CMK (cell line): Measurements from ENCODE around the gene PRSS33.

Source experiments
- DNase-seq: peaks from one replicate; pipeline ENCODE4 v3.0.0-alpha.2; 2010; ENCODE audit warnings: low read depth

Gene PRSS33

DNA sequence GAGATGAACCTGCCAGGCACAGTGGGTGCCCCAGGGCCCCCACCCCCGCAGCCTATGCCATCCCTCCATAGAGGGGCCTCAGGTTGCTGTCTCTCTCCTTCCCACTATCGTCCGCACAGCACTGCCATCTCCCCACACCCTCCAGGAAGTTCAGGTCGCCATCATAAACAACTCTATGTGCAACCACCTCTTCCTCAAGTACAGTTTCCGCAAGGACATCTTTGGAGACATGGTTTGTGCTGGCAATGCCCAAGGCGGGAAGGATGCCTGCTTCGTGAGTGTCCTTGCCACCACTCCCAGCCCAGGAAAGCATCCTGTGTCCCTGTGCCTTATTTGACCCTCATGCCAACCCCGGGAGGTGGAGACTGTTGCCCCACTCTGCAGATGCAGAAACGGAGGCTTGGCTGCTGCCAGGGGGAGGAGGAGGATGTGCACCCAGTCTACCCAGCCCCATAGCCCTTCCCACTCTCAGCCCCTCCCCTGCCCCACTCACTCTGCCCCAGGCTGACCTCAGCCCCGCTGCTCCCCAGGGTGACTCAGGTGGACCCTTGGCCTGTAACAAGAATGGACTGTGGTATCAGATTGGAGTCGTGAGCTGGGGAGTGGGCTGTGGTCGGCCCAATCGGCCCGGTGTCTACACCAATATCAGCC, 33.6 kb upstream of the PRSS33 start:
- DNase-seq: no peak

DNA sequence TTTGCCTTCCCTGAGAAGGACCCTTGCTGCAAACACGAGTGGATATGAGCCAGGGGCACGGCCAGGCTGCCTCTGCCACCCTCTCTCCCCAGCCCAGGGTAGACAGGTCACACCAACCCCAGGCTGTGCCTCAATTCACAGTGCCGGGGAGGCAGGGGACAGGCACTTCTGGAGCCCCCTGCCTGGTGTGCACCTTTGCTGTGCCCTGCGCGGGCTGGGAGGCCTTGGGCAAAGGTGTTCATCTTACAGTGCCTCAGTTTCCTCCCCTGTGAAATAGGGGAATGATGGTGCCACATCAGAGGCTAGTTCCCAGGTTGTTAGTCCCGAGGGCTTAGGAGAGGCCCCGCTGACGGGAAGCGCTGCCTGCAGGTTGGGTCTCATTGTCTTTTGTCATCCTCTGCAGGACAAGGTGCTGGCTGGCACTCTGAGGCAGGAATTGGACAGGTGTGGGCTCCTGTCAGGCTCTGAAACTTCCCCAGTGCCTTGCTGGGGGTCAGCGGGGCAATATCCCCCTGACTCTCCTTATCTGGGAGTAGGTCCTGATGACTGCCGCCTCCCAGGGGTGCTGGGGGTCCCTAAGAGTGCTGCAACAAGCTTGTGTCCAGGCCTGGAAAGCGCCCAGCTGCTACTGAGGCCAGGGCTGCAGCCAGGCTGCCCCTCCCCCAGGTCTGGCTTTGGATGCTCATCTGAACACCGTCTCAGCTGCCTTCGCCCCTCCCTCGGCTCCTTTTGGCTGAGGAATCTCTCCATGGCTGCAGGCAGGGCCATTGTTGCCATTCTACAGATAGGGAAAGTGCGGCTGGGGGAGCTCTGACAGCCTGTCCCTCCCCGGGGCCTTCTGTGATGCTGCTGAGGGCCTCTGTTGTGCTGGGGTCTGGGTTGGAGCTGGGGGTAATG, 32.8 kb upstream of the PRSS33 start:
- no peak for DNase-seq

DNA sequence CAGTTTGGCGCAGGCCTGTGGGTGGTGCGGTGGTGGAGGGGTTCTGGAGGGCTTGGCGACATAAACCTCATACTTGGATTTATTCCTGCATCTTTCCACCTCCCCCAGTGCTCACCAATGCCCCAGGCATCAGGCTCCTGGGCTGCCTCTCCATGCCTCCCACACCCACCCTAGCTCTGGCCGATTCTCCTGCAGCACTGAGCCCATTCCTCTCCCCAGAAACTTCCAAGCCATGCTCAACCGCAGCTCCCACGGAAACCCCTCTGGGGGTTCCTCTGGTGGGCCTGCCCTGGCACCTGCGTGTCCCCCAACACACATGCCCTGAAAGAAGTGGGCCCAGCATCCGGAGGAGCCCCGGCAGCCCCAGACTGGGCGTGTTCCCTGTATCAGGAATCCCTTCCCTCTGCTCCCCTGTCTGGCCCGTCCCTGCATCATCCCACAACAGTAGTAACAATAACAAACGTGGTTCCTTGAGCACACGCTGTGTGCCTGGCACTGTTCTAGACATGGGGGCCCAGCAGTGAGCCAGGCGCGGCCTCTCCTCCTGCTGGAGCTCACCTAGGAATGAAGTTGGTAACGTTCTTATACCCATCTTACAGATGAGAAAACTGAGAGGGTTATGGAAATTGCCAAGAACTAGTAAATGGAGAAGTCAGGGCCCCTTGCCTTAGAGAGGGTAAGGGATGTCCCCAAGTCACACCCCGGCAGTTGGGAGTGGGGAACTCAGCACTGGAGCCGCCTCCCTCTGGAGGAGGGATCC, 32.0 kb upstream of the PRSS33 start:
- DNase-seq: no peak

DNA sequence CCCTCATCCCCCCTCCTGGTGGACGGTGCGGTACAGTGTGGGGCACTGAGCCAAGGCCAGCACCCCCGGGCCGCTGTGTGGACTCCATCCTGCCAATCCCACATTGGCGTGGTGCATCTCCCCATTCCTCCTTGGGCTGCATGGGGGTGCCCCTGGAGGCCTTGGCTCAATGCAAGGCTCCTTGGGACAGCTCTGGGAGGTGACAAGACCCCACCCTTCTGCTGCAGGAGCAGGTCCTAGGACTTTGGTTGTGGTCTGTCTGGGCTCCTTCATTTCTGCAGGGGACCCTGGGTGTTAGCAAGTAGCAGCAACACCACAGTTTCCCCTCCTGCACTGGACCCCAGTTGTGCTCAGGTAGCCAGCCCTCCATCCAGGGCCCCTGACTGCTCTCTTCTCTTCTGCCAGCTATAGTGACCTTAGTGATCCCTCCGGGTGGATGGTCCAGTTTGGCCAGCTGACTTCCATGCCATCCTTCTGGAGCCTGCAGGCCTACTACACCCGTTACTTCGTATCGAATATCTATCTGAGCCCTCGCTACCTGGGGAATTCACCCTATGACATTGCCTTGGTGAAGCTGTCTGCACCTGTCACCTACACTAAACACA, 31.0 kb upstream of the PRSS33 start:
- no peak for DNase-seq

DNA sequence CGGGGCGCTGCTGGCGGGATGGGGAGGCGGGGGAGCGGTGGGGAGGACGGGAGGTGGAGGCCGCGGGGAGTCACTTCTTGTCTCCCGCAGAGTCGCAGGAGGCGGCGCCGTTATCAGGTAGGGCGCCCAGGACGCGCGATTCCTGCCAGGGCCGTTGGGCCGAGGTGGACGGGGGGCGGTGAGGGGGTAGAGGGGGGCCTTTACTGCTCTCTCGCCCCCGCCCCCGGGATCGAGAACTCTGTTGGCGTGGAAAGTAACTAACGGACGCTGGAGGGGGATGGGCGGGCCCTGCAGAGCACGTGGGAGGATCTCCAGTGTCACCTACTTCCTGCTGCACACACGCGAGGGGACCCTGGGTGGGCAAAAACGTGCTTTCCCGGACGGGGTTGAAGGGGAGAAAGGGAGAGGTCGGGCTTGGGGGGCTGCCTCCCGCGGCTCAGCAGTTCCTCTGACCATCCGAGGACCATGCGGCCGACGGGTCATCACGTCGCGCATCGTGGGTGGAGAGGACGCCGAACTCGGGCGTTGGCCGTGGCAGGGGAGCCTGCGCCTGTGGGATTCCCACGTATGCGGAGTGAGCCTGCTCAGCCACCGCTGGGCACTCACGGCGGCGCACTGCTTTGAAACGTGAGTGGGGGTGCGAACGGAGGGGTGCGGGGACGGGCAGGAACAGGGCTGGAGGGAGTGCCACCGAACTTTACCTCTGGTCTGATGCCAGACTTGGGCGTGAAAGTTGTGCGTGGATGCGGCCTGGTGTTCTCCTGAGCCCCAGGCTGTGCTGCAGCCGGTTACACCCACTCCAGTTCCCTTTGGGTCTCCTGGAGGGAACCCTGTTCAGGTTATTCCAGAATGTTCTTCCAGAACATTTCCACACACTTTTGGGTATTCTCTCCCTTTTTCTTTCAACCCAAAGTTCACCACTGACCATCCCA, 30.2 kb upstream of the PRSS33 start:
- DNase-seq: peak; percentile 66

DNA sequence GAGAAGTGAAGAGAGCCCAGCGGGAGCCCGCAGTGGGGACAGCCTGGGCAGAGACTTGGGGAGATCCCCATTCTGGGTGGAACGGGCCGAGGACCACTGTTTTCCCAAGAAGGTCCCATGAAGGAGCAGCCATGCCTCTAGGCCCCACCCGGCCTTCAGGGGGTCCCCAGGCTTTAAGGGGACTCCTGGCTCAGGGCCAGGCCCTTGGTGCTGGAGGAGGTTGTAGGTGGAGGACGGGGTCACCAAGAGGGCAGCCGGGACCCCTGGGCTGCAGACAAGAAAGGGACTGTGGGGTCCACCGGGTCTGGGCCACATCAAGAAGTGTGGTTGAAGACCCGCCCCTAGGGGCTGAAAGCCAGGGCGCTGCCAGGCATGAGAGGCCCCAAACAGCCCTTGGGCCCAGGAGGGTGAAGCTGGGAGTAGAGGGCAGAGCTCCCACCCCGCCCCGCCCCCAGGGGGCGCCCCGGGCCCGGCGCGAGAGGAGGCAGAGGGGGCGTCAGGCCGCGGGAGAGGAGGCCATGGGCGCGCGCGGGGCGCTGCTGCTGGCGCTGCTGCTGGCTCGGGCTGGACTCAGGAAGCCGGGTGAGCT, 29.5 kb upstream of the PRSS33 start, which contains the start of gene PRSS21:
TSS of gene PRSS21 (plus strand) at position 487 of the 589 bp plus-strand sequence. CDS start at position 519, 32 bp downstream.
- peak; percentile 77 for DNase-seq

DNA sequence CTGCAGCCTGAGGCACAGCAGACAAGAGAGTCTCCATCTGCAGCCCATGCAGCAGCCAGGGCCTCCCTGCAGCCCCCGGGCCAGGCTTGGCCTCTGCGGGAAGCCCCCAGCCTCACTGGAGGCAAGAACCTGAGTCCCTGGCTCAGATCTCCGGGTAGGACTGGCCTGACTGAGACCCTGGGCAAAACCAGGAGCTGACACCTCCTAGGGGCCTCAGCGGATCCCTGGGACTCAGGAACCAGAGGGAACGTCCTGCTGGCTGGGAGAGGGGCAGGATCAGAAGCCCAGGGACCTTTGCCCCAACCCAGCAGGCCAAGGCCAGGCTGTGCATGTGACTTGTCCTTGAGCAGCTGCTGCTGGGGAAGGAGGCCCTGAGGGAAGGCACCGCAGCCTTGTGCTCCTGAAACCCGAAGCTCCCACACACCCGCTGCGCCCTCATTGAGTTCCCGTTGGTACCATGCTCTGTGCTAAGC, 28.0 kb upstream of the PRSS33 start:
- no peak for DNase-seq

DNA sequence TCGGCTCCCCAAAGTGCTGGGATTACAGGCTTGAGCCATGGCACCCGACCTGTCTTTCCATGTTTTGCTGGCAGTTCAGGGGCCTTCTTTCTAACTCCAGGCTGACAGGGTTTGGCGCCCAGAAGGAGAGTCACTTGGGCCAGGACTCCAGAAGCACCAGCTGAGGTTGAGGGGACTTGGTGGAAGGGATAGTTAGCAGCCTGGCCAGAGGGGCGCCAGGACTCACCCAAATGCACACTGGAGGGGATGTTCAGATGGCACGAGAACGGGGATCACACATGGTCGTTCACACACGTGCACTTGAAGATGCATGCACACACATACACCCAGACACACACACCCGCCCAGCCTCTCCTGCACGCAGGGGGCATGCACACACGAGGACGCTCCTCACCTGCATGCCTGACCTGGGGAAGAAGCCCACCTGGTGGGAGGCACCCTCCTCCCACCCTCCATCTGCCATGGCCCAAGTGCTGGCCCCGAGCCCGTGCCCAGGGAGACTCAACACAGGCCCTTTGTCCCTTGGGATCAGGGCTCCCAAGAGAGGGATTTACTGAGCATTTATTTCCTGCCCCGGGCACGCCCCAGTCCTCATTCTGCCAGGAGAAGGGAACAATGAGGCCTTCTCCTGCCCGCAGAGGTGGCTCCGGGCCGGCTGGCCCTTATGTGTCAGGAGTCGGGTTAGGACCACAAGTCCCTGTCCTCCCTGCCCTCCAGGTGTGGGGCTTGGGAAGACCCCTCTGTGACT, 27.4 kb upstream of the PRSS33 start:
- no peak for DNase-seq

DNA sequence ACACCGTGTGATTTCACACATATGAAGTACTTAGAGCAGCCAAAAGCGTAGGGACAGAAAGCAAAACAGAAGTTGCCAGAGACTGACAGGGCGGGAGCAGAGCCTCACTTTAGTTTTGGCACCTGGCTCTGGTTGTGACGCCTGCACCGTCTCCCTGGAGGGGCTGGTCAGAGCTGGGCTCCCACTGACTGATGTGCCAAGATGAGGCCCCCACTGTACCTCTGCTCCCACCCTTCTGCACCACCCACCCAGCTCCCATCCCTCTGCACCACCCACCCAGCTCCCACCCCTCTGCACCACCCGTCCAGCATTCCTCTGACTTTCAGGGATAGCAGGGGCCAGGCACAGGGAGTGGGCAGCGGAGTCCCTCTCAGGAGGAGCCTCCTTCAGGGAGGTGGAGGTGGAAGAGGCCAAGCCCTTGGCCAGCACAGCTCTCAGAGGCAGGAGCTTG, 26.4 kb upstream of the PRSS33 start:
- no peak for DNase-seq

DNA sequence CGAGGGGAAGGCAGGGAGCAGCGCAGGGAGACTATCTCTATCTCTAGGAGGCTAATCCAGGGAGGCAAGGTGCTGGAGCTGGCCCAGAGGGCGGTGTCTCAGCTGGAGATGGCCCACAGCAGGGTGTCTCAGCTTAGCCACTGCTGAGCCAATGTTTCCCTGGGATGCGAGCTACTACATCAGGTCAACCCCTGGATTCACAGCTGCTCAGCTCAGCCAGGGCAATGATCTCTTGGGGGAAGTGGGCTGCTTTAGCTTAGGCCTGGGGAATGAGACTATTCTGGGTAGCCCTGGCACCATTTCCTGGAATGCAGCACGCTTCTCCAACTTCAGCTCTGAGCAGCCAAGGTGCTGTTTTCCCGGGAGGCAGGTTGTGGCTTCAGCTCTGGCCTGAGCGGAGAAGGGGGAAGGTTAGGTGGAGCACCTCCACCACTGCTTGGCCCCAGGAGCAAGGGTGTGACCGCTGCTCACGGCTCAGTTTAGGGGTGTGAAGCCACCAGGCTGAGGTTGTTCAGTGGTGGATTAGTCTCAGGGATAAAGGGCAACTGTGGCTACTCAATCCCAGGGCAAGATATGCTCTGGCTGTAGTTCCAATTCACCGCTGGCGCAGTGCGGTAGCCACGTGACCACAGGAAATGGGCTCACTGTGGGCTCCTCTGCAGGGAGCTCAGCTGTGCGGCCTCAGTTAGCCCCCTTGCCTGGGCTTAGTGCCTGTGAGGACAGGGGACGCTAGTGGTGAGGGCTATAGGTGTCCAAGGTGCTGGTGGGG, 24.5 kb upstream of the PRSS33 start:
- no peak for DNase-seq

DNA sequence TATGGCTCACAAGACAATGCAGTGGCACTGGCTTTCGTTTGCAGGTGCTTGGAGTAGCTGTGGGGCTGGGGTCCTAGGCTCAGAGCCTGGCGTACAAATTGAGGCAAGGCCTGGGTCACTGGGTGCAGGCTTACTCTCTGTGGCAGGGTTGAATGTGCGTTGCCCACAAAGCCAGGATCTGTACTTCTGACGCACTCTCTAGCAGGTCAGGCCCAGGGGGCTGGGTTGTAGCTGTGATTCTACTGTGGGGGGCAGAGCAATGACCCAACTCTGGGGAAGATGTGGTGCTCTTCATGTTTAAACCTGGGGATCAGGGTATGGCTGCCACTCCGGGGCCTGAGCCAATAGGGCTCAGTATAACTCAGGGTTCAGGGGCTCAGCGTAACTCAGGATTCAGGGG, 23.3 kb upstream of the PRSS33 start:
- no peak for DNase-seq

DNA sequence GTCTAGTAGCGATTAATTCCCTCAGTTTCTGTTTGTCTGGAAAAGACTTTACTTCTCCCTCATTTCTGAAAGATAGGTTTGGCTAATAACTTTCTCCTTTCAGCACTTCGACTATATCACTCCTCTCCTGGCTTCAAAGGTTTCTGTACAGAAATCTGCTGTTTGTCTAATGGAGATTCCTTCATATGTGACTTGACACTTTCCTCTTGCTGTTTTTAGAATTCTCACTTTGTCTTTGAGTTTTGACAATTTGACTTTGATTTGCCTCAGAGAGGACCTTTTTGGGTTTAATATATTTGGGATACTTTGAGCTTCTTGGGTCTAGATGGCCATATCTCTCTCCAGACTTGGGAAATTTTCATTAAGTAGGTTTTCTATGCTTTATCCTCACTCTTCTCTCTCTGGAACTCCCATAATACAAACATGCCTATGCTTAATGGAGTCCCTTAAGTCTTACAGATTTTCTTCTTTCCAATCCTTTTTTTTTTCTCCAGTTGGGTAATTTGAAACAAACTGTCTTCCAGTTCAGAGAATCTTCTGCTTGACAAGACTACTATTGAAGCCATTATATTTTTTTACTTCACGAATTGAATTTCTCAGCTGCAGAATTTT, 21.9 kb upstream of the PRSS33 start:
- no peak for DNase-seq

DNA sequence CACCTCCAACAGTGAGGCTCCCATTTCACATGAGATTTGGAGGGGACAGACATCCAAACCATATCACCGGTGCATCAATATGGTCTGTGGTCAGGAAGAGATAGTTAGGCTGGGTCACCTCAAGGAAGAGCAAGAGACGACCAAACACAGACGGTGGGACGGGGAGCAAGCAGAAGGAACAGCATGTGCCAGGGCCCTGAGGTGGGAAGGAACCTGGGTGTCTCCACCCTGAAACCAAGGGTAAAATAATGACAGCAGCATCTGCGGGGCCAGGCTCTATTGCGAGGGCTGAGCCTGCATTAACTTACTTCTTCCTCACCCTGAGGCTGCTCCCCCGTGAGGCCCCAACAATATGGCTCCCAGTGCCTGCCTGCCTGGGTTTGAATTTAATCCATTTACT, 20.8 kb upstream of the PRSS33 start:
- DNase-seq: no peak

DNA sequence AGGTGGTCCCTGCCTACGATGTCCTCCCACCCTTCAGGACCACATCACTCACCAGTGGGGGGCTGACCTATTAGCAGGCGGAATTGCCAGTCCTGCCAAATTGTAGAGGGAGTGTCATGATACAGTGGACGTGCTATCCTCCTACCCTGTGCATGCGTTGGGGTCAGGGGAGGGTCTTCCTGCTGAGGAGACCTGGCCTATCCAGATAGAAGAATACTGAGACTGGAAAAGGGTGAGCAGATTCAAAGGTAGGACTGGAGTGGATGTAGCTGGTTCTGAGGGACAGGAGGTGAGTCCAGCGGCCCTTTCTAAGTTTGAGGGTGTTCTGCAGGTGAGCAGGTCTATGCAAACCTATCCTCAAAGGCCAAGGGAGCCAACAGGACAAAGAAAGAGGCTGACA, 18.9 kb upstream of the PRSS33 start:
- DNase-seq: no peak

DNA sequence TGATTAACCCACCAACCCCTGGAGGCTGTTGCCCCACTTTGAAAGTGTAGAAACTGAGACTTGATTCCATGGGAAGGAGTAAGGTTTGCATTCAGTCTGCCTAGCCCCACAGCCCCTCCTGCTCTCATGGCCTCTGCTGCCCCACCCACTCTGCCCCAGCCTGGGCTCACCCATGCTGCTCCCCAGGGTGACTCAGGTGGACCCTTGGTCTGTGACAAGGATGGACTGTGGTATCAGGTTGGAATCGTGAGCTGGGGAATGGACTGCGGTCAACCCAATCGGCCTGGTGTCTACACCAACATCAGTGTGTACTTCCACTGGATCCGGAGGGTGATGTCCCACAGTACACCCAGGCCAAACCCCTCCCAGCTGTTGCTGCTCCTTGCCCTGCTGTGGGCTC, 17.4 kb upstream of the PRSS33 start:
- DNase-seq: no peak

DNA sequence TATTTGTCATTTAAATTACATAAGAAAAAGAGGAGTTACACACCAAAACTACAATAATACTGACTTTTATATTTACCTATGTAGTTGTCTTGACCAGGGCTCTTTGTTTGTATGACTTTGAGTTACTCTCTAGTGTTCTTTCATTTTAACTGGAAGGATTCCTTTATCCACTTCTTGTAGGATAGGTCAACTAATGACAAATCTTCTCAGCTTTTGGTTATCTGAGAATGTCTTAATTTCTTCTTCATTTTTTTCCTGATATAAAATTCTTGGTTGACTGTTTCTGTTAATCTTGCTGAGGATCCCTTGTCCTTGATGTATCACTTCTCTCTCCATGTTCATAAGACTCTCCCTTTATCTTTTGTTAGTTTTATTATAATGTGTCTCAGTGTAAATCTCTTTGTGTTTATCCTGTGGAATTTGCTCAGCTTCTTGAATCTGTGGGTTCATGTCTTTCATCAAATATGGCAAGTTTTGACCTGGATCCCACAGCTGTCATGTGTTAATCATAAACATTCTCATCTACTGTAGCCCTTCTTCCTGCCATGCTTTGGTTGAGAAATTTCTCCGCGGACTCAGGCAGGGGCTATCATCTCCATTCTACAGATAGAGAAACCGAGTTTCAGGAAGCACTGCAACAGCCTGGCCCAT, 16.3 kb upstream of the PRSS33 start:
- no peak for DNase-seq

DNA sequence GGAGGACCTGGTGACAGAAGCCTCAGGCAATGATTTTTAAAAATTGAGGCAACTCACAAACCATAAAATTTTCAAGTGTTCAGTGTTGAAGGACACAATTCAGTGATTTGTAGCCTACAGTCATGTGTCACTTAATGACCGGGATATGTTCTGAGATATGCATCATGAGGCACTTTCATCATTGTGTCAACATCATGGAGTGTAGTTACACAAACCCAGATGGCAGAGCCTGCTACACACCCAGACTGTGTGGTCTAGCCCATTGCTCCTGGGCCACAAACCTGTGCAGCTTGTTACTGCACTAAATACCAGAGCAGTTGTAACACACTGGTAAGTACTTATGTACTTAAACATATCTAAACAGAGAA, 12.5 kb upstream of the PRSS33 start:
- DNase-seq: no peak

DNA sequence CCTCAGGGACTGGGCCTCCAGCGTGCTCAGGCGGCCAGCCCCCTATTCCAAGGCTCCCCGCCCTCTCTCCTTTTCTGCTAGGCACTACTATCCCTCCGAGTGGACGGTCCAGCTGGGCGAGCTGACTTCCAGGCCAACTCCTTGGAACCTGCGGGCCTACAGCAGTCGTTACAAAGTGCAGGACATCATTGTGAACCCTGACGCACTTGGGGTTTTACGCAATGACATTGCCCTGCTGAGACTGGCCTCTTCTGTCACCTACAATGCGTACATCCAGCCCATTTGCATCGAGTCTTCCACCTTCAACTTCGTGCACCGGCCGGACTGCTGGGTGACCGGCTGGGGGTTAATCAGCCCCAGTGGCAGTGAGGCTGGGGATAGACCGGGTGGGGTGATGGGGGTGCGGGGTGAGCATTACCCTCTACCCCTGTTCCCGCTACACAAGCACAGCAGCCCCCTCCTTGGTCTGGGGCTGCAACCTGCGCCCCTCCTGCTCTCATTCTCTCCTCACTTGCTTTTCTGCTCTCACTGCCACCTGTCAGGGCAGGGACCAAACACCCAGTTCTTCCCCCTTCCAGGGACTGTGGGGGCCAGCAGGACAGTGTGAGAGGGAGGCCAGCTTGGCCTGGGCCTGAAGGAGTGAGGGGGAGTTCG, 12.0 kb upstream of the PRSS33 start:
- DNase-seq: no peak
